ENCODE measurements around the gene FST.

The FST gene

GRCh38 chr5:53501054-53501453 lies 20.6 kb downstream of the FST start:
- no peak for DNase-seq (ENCODE audit: extremely low read depth, low read depth)

GRCh38 chr5:53503562-53504218 lies 23.3 kb downstream of the FST start:
- TF ChIP-seq CTCF (IDR thresholded peaks at IDR 0.05; ENCODE audit: low read depth, low read length): no peak
- DNase-seq (ENCODE audit: extremely low read depth, low read depth): no peak

More at GRCh38 chr5:53501054-53501453, 20.6 kb downstream of the FST start:
- no peak for TF ChIP-seq CTCF (IDR thresholded peaks at IDR 0.05; ENCODE audit: low read depth, low read length)

GRCh38 chr5:53507013-53507412 lies 26.6 kb downstream of the FST start:
- no peak for DNase-seq (ENCODE audit: extremely low read depth, low read depth)
- TF ChIP-seq CTCF (IDR thresholded peaks at IDR 0.05; ENCODE audit: low read depth, low read length): no peak

- no peak for DNase-seq (ENCODE audit: extremely low read depth, low read depth)
- TF ChIP-seq CTCF (IDR thresholded peaks at IDR 0.05; ENCODE audit: low read depth, low read length): no peak
Measured at GRCh38 chr5:53508125-53508524, 27.7 kb downstream of the FST start.

- no peak for DNase-seq (ENCODE audit: extremely low read depth, low read depth)
- no peak for TF ChIP-seq CTCF (IDR thresholded peaks at IDR 0.05; ENCODE audit: low read depth, low read length)
Measured at GRCh38 chr5:53512539-53512938, 32.1 kb downstream of the FST start.

GRCh38 chr5:53515988-53516387 lies 35.6 kb downstream of the FST start:
- TF ChIP-seq CTCF (IDR thresholded peaks at IDR 0.05; ENCODE audit: low read depth, low read length): no peak
- DNase-seq (ENCODE audit: extremely low read depth, low read depth): no peak

GRCh38 chr5:53520813-53521212 lies 40.4 kb downstream of the FST start:
- TF ChIP-seq CTCF (IDR thresholded peaks at IDR 0.05; ENCODE audit: low read depth, low read length): no peak
- no peak for DNase-seq (ENCODE audit: extremely low read depth, low read depth)

Data from AG09319 (cell line).